ENCODE measurements around the gene RIMBP3C. TPM values are rescaled to one million over a fixed set of nuclear protein-coding genes. Genes with fewer than 3 reads are reported as not detected.

RIMBP3C gene
- total RNA-seq, 4 donors from 2014 or later, result 0.31 TPM; not detected in 3

Small RNA genes within 50 kb of the gene (small RNA-seq; reads per million reads assigned to genes)
- not detected for gene RF00492
- not detected for gene RN7SKP221

Other genes starting within 250 kb of the RIMBP3C start
- not detected for gene RIMBP3B, start 167.7 kb downstream of the RIMBP3C start, total RNA-seq
- 1 to 10 TPM; 4.4 to 9.2 (median 5.6) TPM for gene HIC2, start 134.1 kb downstream of the RIMBP3C start, total RNA-seq
- gene TMEM191C, start 84.1 kb downstream of the RIMBP3C start, total RNA-seq, result 1 to 10 TPM in 2 of 4 donors, under 1 TPM in 2; 0.31 to 3.8 (median 0.87) TPM
- 10 to 100 TPM; 38.9 to 49.7 (median 44.0) TPM for gene UBE2L3, start 16.3 kb upstream of the RIMBP3C start, total RNA-seq
- 10 to 100 TPM; 14.3 to 33.3 (median 17.1) TPM for gene YDJC, start 78.6 kb upstream of the RIMBP3C start, total RNA-seq
- under 1 TPM in 3 of 4 donors, not detected in 1; 0.31 to 0.46 (median 0.36) TPM for gene CCDC116, start 81.3 kb upstream of the RIMBP3C start, total RNA-seq
- 10 to 100 TPM; 16.3 to 49.4 (median 34.0) TPM for gene SDF2L1, start 90.8 kb upstream of the RIMBP3C start, total RNA-seq
- 10 to 100 TPM; 22.8 to 33.6 (median 28.0) TPM for gene PPIL2, start 114.6 kb upstream of the RIMBP3C start, total RNA-seq
- 1 to 10 TPM; 2.0 to 5.4 (median 3.7) TPM for gene YPEL1, start 184.3 kb upstream of the RIMBP3C start, total RNA-seq